ENCODE results near the gene OR10G3.

- TF ChIP-seq CTCF (IDR thresholded peaks at IDR 0.05; ENCODE audit: insufficient read depth, low read length) (no peak), SPI1 (IDR thresholded peaks at IDR 0.05; ENCODE audit: borderline replicate concordance, low read depth) (no peak), POLR2AphosphoS5 (IDR thresholded peaks at IDR 0.05; ENCODE audit: low read depth) (no peak)
- TF ChIP-seq, protein P1, sequence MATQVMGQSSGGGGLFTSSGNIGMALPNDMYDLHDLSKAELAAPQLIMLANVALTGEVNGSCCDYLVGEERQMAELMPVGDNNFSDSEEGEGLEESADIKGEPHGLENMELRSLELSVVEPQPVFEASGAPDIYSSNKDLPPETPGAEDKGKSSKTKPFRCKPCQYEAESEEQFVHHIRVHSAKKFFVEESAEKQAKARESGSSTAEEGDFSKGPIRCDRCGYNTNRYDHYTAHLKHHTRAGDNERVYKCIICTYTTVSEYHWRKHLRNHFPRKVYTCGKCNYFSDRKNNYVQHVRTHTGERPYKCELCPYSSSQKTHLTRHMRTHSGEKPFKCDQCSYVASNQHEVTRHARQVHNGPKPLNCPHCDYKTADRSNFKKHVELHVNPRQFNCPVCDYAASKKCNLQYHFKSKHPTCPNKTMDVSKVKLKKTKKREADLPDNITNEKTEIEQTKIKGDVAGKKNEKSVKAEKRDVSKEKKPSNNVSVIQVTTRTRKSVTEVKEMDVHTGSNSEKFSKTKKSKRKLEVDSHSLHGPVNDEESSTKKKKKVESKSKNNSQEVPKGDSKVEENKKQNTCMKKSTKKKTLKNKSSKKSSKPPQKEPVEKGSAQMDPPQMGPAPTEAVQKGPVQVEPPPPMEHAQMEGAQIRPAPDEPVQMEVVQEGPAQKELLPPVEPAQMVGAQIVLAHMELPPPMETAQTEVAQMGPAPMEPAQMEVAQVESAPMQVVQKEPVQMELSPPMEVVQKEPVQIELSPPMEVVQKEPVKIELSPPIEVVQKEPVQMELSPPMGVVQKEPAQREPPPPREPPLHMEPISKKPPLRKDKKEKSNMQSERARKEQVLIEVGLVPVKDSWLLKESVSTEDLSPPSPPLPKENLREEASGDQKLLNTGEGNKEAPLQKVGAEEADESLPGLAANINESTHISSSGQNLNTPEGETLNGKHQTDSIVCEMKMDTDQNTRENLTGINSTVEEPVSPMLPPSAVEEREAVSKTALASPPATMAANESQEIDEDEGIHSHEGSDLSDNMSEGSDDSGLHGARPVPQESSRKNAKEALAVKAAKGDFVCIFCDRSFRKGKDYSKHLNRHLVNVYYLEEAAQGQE (IDR thresholded peaks at IDR 0.05; ENCODE audit: insufficient replicate concordance, low read depth), result no peak
These were observed 42.8 kb downstream of the OR10G3 start for GRCh38 chr14:21537090-21537424.
